Measurements from ENCODE around the gene CACNA1G.

Gene CACNA1G

GRCh38 chr17:50571681-50572080 is 11.2 kb downstream of the CACNA1G start:
- DNase-seq (no peak), ATAC-seq (ENCODE audit: insufficient read depth, low read depth) (no peak)
- Histone ChIP-seq H3K27ac (ENCODE audit: low read length) (no peak overlapping the region), H3K4me2 (ENCODE audit: insufficient read depth, low read length) (no peak overlapping the region), H3K79me2 (ENCODE audit: insufficient read depth, low read length) (no peaks in the 10 kb centered on the region), H2AFZ (ENCODE audit: low read depth, low read length) (no peak overlapping the region), H3K4me1 (ENCODE audit: insufficient read depth, low read length) (no peaks in the 10 kb centered on the region), H3K27me3 (ENCODE audit: insufficient read depth, low read length, poor library complexity) (peaks cover 8% of the 10 kb centered on the region), H3K9ac (ENCODE audit: low read depth, low read length) (no peak overlapping the region), H3K4me3 (ENCODE audit: low read depth in 1 of 2, low read length in 2 of 2) (no peak overlapping the region), H4K20me1 (ENCODE audit: insufficient read depth, low read length) (0 out of 2 replicates have a peak, but pooled peaks cover 4% of the 10 kb centered on the region), H3K36me3 (ENCODE audit: insufficient read depth, low read length) (no peaks in the 10 kb centered on the region), H3K9me3 (ENCODE audit: insufficient read depth, low read length, severe bottlenecking) (no peaks in the 10 kb centered on the region)
- TF ChIP-seq EZH2 (IDR thresholded peaks at IDR 0.05; ENCODE audit: borderline replicate concordance, low read depth, low read length, severe bottlenecking): no peak
- TF ChIP-seq, protein P1, sequence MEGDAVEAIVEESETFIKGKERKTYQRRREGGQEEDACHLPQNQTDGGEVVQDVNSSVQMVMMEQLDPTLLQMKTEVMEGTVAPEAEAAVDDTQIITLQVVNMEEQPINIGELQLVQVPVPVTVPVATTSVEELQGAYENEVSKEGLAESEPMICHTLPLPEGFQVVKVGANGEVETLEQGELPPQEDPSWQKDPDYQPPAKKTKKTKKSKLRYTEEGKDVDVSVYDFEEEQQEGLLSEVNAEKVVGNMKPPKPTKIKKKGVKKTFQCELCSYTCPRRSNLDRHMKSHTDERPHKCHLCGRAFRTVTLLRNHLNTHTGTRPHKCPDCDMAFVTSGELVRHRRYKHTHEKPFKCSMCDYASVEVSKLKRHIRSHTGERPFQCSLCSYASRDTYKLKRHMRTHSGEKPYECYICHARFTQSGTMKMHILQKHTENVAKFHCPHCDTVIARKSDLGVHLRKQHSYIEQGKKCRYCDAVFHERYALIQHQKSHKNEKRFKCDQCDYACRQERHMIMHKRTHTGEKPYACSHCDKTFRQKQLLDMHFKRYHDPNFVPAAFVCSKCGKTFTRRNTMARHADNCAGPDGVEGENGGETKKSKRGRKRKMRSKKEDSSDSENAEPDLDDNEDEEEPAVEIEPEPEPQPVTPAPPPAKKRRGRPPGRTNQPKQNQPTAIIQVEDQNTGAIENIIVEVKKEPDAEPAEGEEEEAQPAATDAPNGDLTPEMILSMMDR (IDR thresholded peaks at IDR 0.05; ENCODE audit: borderline replicate concordance, extremely low read depth, low read length, poor library complexity, severe bottlenecking): no peak

- ATAC-seq (ENCODE audit: insufficient read depth, low read depth): no peak
- DNase-seq: no peak
- H3K4me3 ChIP-seq (ENCODE audit: low read depth in 1 of 2, low read length in 2 of 2): no peak overlapping the region
- no peak overlapping the region for H2AFZ ChIP-seq (ENCODE audit: low read depth, low read length)
- H3K79me2 ChIP-seq (ENCODE audit: insufficient read depth, low read length): no peaks in the 10 kb centered on the region
- H3K9me3 ChIP-seq (ENCODE audit: insufficient read depth, low read length, severe bottlenecking): no peaks in the 10 kb centered on the region
- H3K27ac ChIP-seq (ENCODE audit: low read length): no peak overlapping the region
- TF ChIP-seq, protein P1 (IDR thresholded peaks at IDR 0.05; ENCODE audit: borderline replicate concordance, extremely low read depth, low read length, poor library complexity, severe bottlenecking): no peak
- TF ChIP-seq EZH2 (IDR thresholded peaks at IDR 0.05; ENCODE audit: borderline replicate concordance, low read depth, low read length, severe bottlenecking): no peak
- H4K20me1 ChIP-seq (ENCODE audit: insufficient read depth, low read length): 0 out of 2 replicates have a peak, but pooled peaks cover 4% of the 10 kb centered on the region
- H3K9ac ChIP-seq (ENCODE audit: low read depth, low read length): no peak overlapping the region
- no peak overlapping the region for H3K4me2 ChIP-seq (ENCODE audit: insufficient read depth, low read length)
- H3K27me3 ChIP-seq (ENCODE audit: insufficient read depth, low read length, poor library complexity): peaks cover 3% of the 10 kb centered on the region
- no peaks in the 10 kb centered on the region for H3K4me1 ChIP-seq (ENCODE audit: insufficient read depth, low read length)
- no peaks in the 10 kb centered on the region for H3K36me3 ChIP-seq (ENCODE audit: insufficient read depth, low read length)
Observed at GRCh38 chr17:50572541-50572940, 12.0 kb downstream of the CACNA1G start.

DNA sequence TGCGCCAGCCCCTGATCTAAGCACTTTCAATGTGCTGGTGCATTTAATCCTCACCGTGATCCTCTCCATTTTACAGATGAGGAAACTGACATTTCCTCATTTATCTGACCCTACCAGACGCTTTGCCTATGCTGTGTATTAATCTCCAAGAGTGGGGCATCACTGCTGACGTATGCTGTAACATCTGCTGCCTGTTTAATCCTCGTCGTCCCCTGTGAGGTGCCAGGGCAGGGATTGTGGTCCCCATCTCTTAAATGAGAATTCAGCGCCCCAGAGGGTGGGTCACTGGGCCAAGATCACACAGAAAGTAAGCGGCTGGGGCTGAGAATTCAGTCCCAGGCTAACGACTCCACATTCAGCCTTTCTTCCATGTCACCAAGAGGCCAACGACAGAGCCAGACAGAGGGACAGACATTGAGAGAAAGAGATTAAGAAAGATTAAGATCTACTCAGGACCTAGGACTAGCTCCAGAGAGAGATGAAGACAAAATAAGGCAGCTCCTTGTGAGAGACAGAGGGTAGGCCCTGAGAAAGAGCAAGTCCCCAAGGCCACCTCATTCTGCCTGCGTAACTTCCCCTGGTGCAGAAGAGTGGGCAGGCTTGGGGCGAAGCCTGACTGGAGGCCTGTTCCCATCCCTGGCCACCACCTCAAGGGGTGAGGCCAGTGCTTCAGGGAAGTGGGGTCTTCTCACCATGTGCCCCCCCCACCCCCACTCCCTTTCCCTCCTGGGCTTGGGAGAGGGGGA is 13.5 kb downstream of the CACNA1G start:
- ATAC-seq (ENCODE audit: insufficient read depth, low read depth) (no peak), DNase-seq (no peak)
- no peaks in the 10 kb centered on the region for H3K79me2 ChIP-seq (ENCODE audit: insufficient read depth, low read length)
- TF ChIP-seq, protein P1 (IDR thresholded peaks at IDR 0.05; ENCODE audit: borderline replicate concordance, extremely low read depth, low read length, poor library complexity, severe bottlenecking): no peak
- TF ChIP-seq EZH2 (IDR thresholded peaks at IDR 0.05; ENCODE audit: borderline replicate concordance, low read depth, low read length, severe bottlenecking): no peak
- no peaks in the 10 kb centered on the region for H3K27me3 ChIP-seq (ENCODE audit: insufficient read depth, low read length, poor library complexity)
- H3K9ac ChIP-seq (ENCODE audit: low read depth, low read length): no peak overlapping the region
- no peak overlapping the region for H3K4me3 ChIP-seq (ENCODE audit: low read depth in 1 of 2, low read length in 2 of 2)
- H3K4me1 ChIP-seq (ENCODE audit: insufficient read depth, low read length): no peaks in the 10 kb centered on the region
- peaks cover 4% of the 10 kb centered on the region; the same call in 1 of the 2 replicates for H4K20me1 ChIP-seq (ENCODE audit: insufficient read depth, low read length)
- H3K9me3 ChIP-seq (ENCODE audit: insufficient read depth, low read length, severe bottlenecking): no peaks in the 10 kb centered on the region
- no peak overlapping the region for H3K27ac ChIP-seq (ENCODE audit: low read length)
- H3K4me2 ChIP-seq (ENCODE audit: insufficient read depth, low read length): no peak overlapping the region
- no peak overlapping the region for H2AFZ ChIP-seq (ENCODE audit: low read depth, low read length)
- H3K36me3 ChIP-seq (ENCODE audit: insufficient read depth, low read length): no peaks in the 10 kb centered on the region
